ENCODE data around the gene PAK5. TPM values are rescaled to one million over a fixed set of nuclear protein-coding genes. Genes with fewer than 3 reads are reported as not detected.

The PAK5 gene
- total RNA-seq: under 0.01 TPM in 1 of 2 replicates, not detected in the other

DNA sequence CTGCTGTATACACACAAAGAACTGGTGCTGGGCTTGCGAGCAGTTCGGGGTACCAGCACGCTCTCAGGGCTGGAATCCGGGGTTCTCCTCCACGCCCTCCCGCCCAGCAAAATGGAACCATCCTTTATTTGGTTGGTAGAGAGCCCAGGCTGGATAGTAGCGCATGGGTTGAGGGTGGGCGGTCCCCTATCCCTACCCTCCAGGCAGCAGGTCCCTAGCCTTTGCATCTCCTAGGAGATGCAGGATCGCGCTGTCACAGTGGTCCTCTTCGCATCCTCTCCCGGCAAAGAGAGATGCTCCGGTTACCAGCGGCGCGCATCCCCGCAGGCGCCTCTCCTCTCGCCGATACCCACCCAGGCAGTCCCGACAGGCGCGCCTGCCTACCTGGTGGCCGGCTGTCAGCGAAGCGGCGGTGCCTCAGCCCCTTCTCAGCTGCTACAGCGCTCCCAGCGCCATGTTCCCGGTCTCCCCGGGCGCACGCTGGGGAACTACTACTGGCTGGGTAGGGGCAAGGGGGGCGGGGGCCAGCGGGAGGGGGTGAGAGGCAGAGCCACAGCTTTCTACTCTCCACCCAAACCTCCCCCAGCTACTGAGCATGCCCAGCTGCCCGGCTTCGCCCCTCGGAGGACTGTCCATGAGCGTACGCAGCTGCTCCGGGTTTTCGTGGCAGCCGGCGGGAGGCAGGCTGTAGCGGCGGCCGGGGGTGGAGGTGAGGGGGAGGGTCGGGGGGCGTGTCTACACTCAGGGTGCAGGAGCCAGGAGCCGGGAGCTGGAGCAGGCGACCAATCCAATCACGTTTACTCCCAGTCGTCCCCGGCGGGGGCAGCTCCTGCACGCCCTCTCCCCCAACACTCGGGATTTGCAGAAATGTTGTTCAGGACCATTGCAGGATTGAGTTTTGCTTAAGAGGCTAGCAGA lies at the start of gene PAK5:
PAK5 (minus strand) TSS at position 699 of the 918 bp plus-strand sequence. CDS start 194,748 bp downstream, outside the sequence.

DNA sequence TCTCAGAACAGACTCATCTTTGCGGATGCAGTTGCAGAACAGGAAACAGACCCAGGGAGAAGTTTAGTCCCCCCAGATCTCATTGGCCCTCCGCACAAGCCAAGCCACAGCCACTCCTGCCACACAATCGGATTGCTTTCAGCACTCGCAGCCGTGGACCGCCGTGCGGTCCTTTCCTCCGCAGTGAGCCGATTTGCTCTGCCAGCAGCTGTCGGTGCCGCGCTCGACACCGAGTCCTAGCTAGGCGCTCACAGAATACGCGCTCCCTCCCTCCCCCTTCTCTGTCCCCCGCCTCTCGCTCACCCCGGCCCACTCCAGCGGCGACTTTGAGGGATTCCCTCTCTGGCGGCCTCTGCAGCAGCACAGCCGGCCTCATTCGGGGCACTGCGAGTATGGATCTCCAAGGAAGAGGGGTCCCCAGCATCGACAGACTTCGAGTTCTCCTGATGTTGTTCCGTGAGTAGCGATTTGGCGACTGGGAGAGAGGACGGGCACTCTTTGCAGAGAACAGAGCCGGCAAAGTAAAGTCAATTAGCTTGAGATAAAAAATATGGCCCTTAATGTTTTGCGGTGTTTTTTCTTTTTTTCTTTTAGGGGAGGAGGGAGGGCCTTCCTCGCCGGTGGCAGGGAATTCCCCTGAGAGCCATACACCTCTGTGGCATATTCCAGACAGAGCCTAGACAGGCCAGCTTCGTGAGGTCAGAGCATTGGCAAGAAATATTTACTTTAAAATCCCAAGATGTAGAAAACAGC lies 324.2 kb downstream of the PAK5 start, which contains the start of gene LAMP5:
LAMP5 (plus strand) TSS at position 130 of the 753 bp plus-strand sequence; CDS start at position 393, 263 bp downstream.

Other genes with a start within 250 kb of the PAK5 start
- 3.4 and 4.2 TPM in 2 replicates for gene ANKEF1, start 195.9 kb upstream of the PAK5 start, total RNA-seq

All from hair follicle dermal papilla cell (primary cell).